Stimulated activated naive CD4-positive, alpha-beta T cell treated with Interleukin-2 at 50 U/mL for 16 hours (primary cell): ENCODE data around the gene PDS5B.
"Not testable (repeated sequence)": the region's sequence is repeated elsewhere in the genome, so short reads cannot be mapped to it uniquely, and the experiment has no call there.

Experiments used
- DNase-seq: peaks from one replicate; lab custom pipeline; 2025; lab: John Stamatoyannopoulos, UW

PDS5B gene

DNA sequence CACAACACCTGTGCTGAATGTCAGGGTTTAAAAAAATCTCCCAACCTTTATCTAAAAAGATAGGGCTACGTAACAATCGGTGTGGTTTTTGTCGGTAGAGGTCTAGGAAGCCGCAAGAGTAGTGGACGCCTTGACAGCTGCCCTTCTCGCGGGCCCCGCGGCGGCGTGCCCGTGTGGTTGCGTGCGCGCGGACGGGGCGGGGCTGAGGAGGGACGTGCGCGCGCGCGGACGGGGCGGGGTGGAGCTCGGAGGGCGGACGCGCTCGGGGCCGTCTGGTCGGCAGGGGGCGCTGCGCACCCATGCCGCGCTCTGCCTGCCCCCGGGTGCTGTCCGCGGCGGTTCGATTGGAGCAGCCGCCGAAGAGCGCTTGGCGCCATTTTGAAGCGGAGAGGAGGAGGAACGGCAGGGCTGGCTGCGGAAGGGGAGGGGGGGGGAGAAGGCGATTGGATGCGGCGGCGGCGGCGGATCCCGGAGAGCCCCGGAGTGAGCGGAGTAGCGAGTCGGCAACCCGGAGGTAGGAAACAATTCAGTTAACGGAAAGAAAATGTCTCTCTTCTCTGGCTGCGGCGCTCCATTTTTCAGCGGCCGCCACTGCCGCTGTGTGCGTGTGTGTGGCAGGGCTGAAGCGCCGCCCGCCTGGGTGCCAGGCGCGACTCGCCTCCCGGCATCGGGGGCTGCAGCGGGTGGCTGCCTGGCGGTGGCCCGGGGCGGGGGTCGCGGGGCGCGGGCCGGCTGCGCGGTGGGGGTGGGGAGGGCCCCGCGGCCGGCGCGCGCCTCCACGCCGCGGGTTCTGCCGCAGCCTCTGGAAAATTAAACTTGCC, at the start of gene PDS5B:
Gene PDS5B, plus strand, starts transcription at position 373 of the 821 bp plus-strand sequence. CDS start 62,321 bp downstream, outside the sequence.
- peak; percentile 94 for DNase-seq

GRCh38 chr13:32537580-32538142, 48.6 kb upstream of the PDS5B start:
- peak; percentile 40 for DNase-seq

DNA sequence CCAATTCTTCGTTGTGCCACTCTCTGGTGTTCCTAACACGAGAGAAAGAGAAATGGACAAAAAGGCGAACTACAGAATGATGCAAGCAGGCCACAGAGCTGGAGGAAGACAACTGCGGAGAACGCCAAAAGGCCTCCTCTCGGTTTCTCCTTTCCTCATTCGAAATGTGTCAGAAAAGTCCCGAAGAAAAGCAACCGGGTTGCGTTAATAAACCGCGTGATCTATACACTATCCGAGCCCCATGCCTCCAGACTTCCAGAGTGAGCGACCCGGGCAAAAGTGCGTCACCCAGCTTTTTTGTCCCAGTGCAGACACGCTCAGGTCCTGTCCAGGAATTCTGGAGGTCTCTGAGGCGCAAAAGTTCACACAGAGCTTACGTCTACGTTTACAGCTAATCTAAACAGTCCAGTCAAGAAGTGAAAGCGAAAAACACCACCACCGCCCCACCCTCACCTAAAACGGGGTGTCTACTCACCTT, 48.1 kb upstream of the PDS5B start:
- peak; percentile 76 for DNase-seq

- DNase-seq, result peak; percentile 88
These were observed 47.5 kb upstream of the PDS5B start, which contains the start of gene N4BP2L2 for GRCh38 chr13:32538621-32539246. N4BP2L2 (minus strand) TSS chr13:32538795; CDS start chr13:32537027, 1,768 bp downstream.

- no peak for DNase-seq
These were observed 44.0 kb upstream of the PDS5B start for GRCh38 chr13:32542221-32542620.

DNA sequence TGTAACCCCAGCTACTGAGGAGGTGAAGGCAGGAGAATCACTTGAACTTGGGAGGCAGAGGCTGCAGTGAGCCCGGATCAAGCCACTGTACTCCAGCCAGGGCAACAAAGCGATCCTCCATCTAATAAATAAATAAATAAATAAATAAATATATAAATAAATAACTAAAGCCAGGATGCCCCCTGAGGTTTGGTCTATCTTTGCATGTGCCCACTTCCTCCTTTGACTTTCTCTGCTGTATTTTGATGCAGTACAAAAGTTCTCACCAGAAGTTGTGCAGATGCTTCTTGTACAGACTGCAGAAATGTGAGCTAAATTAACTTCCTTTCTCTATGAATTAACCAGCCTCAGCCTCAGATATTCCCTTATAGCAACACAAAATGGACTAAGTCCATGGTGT, 41.2 kb upstream of the PDS5B start:
- no peak for DNase-seq

DNA sequence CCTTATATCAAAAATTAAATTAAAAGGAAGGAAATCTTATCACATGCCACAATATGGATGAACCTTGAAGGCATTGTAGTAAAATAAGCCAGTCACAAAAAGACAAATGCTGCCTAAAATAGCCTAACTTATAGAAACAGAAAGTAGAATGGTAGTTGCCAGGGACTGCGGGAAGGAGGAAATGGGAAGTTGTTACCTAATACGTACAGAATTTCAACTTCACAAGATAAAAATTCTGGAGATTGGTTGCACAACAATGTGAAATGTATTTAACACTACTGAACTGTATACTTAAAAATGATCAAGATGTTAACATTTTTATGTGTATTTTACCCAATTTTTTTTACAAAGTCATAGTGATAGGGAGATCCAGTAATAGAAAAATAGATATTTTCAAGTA, 37.4 kb upstream of the PDS5B start:
- no peak for DNase-seq

- no peak for DNase-seq
These were observed 36.5 kb upstream of the PDS5B start for GRCh38 chr13:32549788-32550187.

DNA sequence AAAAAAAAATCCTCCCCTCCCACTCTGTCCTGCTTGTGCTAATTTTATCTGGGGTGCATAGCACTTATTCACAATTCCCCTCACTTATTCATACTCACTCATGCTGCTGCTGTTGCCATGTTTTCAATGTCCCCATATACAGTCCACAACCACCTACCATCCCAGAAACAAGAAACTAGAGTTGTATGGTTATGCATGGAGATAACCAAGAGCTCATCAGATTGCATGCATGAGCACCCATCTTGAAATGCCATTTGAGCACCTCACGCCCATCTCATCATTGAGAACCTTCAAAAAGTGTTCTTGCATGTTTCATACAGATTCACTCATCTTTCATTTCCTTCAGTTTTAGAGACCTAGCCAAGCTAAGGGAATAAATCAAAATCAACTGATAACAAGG, 32.5 kb upstream of the PDS5B start:
- no peak for DNase-seq

GRCh38 chr13:32555613-32556012, 30.6 kb upstream of the PDS5B start:
- no peak for DNase-seq

DNA sequence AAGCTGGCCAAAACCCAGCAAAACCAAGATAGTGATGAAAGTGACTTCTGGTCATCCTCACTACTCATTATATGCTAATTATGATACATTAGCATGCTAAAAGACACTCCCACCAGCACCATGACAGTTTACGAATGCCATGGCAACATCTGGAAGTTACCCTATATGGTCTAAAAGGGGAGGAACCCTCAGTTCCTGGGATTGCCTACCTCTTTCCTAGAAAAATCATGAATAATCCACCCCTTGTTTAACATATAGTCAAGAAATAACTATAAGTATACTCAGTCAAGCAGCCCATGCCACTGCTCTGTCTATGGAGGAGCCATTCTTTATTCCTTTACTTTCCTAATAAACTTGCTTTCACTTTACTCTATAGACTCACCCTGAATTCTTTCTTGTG, 25.4 kb upstream of the PDS5B start:
- not testable (repeated sequence) for DNase-seq

GRCh38 chr13:32575687-32576086, 10.6 kb upstream of the PDS5B start:
- not testable (repeated sequence) for DNase-seq

- DNase-seq, result no peak
These were observed 9.2 kb upstream of the PDS5B start for GRCh38 chr13:32577032-32577431.

- no peak for DNase-seq
These were observed 5.0 kb upstream of the PDS5B start for GRCh38 chr13:32581177-32581786.

DNA sequence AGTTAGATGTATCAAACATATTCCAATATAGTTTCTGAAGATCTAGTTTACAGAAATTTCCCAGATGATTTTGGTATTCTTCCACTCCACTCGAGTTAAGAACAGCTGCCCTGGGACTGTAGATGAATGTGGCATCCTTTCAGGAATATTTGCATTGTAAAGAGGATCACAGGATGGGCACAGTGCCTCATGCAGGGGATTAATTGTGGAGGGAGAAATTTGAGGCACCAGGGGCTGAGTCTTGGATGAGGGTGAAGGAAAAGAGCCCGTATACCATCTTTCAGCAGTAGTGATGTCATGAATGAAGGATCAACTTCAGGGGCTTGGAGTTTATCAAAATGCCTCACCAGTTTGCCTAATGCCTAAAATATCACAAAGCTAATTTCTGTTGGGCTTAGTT, 4.0 kb upstream of the PDS5B start:
- DNase-seq, result no peak

- DNase-seq, result no peak
These were observed 3.3 kb upstream of the PDS5B start for GRCh38 chr13:32582991-32583390.

DNA sequence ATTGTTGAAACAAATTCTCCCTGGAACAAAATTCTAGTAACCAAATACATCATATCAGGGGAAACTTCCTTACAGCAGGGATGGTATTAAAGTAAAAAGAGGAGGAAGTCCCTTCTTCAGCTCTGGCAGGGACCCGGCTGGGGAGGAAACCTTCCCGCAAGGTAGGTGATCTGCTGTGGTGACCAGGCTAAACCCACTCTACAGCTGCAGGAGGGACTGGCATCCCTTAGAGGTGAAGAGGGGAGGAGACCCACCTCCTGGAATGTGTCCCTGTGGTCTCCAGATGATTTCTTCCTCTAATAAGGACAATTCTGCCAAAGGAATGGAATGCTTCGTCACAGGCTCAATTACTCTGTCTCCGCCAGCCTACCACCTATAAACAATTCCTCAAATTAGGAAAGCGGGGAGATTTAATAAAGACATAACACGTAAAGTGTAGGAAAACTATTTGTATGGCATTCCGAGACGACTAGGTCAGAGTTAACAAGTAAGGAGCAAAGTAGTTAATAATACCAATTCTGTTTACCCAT, 637 bp upstream of the PDS5B start:
- DNase-seq, result no peak

GRCh38 chr13:32587011-32587810, 959 bp downstream of the PDS5B start:
- DNase-seq, result peak; percentile 56

DNA sequence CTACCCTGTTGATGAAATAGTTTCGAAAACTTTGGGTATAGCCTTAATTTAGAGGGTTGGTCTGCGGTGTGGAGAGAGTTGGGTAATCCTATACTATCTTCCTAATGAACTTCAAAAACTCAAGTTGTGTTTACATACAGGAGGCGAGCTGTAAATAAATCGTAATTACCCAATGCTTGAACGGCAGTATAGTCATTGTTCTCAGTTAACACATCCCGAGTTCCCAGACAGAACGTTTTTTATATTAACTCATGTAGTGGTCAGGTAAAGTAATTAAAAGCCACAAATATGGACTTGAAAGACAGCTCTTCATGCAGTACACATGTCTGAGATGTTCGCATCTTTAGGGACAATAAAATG, 1.5 kb downstream of the PDS5B start:
- no peak for DNase-seq

DNA sequence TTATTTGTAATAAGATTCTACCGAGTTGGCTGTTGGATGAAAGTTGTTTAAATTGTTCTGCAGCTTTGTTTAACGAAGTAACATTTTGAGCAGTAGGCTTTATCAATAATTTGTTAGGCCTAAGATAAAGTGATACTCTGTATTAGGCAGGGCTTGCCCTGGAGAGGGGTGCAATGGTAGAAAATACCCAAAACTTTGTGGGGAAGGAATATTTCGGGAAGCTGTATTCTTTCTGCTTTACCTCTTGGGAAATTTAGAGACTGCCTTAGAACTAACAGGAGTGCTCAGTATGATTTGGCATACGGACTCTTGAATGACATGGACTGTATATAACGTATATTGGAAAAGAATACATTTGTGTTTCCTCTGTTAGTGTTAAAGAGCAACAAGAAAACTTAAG, 2.5 kb downstream of the PDS5B start:
- no peak for DNase-seq

GRCh38 chr13:32589471-32589870, 3.2 kb downstream of the PDS5B start:
- DNase-seq, result no peak
